RWPE2 (cell line): Measurements from ENCODE around the gene ECE1.

Experiments
- ATAC-seq: fragments of 200-7000 bp; cut with Tn5 transposase; 3 replicates; pipeline ENCODE4 v1.9.1; 2021; ENCODE audit warnings: low read depth
- DNase-seq: peaks from one replicate; pipeline ENCODE4 v3.0.0-alpha.2; 2020; ENCODE audit warnings: low spot score
- H3K27ac ChIP-seq: fragments of 450-650 bp; 2 replicates; pipeline ENCODE4 v1.5.1; 2017; ENCODE audit warnings: mild to moderate bottlenecking; ENCODE audit not compliant: poor library complexity, severe bottlenecking
- H3K27me3 ChIP-seq: fragments of 250-450 bp; sonication (Bioruptor Pico); 2 replicates; pipeline ENCODE4 v1.5.1; 2021; ENCODE audit warnings: mild to moderate bottlenecking, moderate library complexity; ENCODE audit not compliant: insufficient read depth, poor library complexity, severe bottlenecking
- H3K36me3 ChIP-seq: fragments of 250-450 bp; sonication (Bioruptor Pico); 2 replicates; pipeline ENCODE4 v1.5.1; 2020; ENCODE audit warnings: low read depth, mild to moderate bottlenecking, moderate library complexity
- H3K4me1 ChIP-seq: fragments of 250-450 bp; sonication (Bioruptor Pico); 2 replicates; pipeline ENCODE4 v1.5.1; 2021; ENCODE audit warnings: mild to moderate bottlenecking, moderate library complexity; ENCODE audit not compliant: insufficient read depth, poor library complexity, severe bottlenecking
- H3K4me3 ChIP-seq: fragments of 250-450 bp; sonication (Bioruptor Pico); 2 replicates; pipeline ENCODE4 v1.5.1; 2021; ENCODE audit warnings: mild to moderate bottlenecking, moderate library complexity; ENCODE audit not compliant: severe bottlenecking
- H3K9me3 ChIP-seq: fragments of 250-450 bp; sonication (Bioruptor Pico); 2 replicates; pipeline ENCODE4 v1.5.1; 2021; ENCODE audit warnings: mild to moderate bottlenecking, moderate library complexity; ENCODE audit not compliant: severe bottlenecking
- TF ChIP-seq, protein P1 (sequence below): fragments of 450-650 bp; IDR thresholded peaks from one replicate; pipeline ENCODE4 v1.5.1; 2017; ENCODE audit warnings: mild to moderate bottlenecking, moderate library complexity; ENCODE audit not compliant: poor library complexity, severe bottlenecking

The ECE1 gene

DNA sequence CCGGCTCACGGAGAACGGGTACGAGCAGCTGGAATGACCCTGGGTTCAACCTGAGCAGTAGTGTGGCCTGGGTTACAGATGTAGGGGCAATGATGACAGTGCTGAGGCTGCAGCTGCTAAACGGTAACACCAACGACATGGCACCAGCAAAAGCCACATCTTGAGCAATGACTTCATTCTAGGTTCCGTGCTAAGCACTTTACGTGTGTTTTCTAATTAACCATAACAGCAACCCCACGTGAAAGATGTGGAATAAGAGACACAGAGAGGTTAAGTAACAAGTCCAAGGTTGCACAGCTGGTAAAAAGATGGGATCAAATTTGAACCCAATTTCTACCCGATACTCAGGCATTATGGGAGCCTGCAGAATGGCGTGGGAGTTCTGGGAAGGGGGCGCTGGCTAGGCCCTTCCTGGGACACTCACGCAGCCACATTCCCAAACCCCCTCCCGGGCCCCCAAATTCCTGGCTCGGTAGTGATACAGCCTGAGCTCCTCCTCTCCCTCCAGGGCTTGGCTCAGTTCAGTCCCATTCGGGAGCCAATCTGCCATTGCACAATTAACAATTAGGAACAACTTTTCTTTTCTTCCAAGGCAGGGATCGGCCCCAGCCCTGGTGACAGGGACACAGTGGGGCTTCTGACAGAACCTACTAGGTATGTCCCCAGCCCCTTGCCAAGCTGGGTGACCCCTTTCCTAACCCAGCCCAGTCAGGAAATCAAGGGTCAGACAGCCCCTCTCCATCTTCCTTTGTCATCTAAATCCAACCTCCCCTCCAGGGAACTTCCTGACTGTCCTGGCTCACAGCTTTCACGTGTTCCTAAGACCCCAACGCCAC is 23.8 kb upstream of the ECE1 start:
- ATAC-seq (no peak), DNase-seq (no peak)
- no peaks in the 10 kb centered on the region for H3K9me3 ChIP-seq
- no peak overlapping the region for H3K27ac ChIP-seq
- no peaks in the 10 kb centered on the region for H3K27me3 ChIP-seq
- no peaks in the 10 kb centered on the region for H3K4me1 ChIP-seq
- no peak overlapping the region for H3K4me3 ChIP-seq
- TF ChIP-seq, protein P1, sequence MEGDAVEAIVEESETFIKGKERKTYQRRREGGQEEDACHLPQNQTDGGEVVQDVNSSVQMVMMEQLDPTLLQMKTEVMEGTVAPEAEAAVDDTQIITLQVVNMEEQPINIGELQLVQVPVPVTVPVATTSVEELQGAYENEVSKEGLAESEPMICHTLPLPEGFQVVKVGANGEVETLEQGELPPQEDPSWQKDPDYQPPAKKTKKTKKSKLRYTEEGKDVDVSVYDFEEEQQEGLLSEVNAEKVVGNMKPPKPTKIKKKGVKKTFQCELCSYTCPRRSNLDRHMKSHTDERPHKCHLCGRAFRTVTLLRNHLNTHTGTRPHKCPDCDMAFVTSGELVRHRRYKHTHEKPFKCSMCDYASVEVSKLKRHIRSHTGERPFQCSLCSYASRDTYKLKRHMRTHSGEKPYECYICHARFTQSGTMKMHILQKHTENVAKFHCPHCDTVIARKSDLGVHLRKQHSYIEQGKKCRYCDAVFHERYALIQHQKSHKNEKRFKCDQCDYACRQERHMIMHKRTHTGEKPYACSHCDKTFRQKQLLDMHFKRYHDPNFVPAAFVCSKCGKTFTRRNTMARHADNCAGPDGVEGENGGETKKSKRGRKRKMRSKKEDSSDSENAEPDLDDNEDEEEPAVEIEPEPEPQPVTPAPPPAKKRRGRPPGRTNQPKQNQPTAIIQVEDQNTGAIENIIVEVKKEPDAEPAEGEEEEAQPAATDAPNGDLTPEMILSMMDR: no peak
- H3K36me3 ChIP-seq: no peaks in the 10 kb centered on the region

- DNase-seq (no peak), ATAC-seq (no peak)
- Histone ChIP-seq H3K27ac (no peak overlapping the region), H3K9me3 (no peaks in the 10 kb centered on the region), H3K36me3 (no peaks in the 10 kb centered on the region), H3K4me3 (no peak overlapping the region), H3K27me3 (no peaks in the 10 kb centered on the region), H3K4me1 (no peaks in the 10 kb centered on the region)
- TF ChIP-seq, protein P1: no peak
Observed at GRCh38 chr1:21313203-21313885, 23.1 kb upstream of the ECE1 start.

- no peak overlapping the region for H3K27ac ChIP-seq
- no peak overlapping the region for H3K4me3 ChIP-seq
- DNase-seq (no peak), ATAC-seq (no peak)
- TF ChIP-seq, protein P1: no peak
- H3K36me3 ChIP-seq: no peaks in the 10 kb centered on the region
- no peaks in the 10 kb centered on the region for H3K4me1 ChIP-seq
- H3K9me3 ChIP-seq: no peaks in the 10 kb centered on the region
- H3K27me3 ChIP-seq: no peaks in the 10 kb centered on the region
Observed at GRCh38 chr1:21312407-21312992, 22.2 kb upstream of the ECE1 start.

GRCh38 chr1:21311016-21311415 is 20.8 kb upstream of the ECE1 start:
- Histone ChIP-seq H3K4me1 (no peaks in the 10 kb centered on the region), H3K36me3 (no peaks in the 10 kb centered on the region), H3K27ac (no peak overlapping the region), H3K27me3 (no peaks in the 10 kb centered on the region), H3K4me3 (no peak overlapping the region), H3K9me3 (no peaks in the 10 kb centered on the region)
- TF ChIP-seq, protein P1: no peak
- DNase-seq: no peak
- ATAC-seq: no peak
